Lower lobe of right lung (tissue), 2 donors: ENCODE measurements around the gene SNX3. TPM values are rescaled to one million over a fixed set of nuclear protein-coding genes. Genes with fewer than 3 reads are reported as not detected.

Experiments
- ATAC-seq, 2 donors: fragments of 200-7000 bp; cut with Tn5 transposase; one replicate each; pipeline ENCODE4 v1.9.1; 2020 to 2022; ENCODE audit warnings: mild to moderate bottlenecking in 2 of 2, moderate library complexity in 2 of 2
- DNase-seq: peaks from one replicate; pipeline ENCODE4 v3.0.0-alpha.2; 2020
- H3K27ac ChIP-seq: fragments of 200-600 bp; one replicate; pipeline ENCODE4 v1.8.0; 2022
- H3K27me3 ChIP-seq: fragments of 200-600 bp; one replicate; pipeline ENCODE4 v1.8.0; 2022; ENCODE audit warnings: low read depth
- H3K36me3 ChIP-seq: fragments of 200-600 bp; one replicate; pipeline ENCODE4 v1.8.0; 2022; ENCODE audit warnings: mild to moderate bottlenecking
- H3K4me1 ChIP-seq: fragments of 200-600 bp; one replicate; pipeline ENCODE4 v1.8.0; 2022
- H3K4me3 ChIP-seq: fragments of 200-600 bp; one replicate; pipeline ENCODE4 v1.8.0; 2022; ENCODE audit warnings: mild to moderate bottlenecking
- H3K9me3 ChIP-seq: fragments of 200-600 bp; one replicate; pipeline ENCODE4 v1.8.0; 2022
- intact Hi-C: fragments of 100-400 bp; cut with DNase I; formaldehyde crosslinking; loops from one replicate; pipeline ENCODE4 v1.11.0; 2022
- total RNA-seq: library from RNA; stranded (reverse); fragmentation: NEBNext Ultra II Directional; extraction: Animal tissue kit (Norgen Biotek cat#: 25700); gene quantifications from one replicate; pipeline ENCODE4 v1.2.1, GENCODE V29; 2021
- TF ChIP-seq, protein P1 (sequence below): fragments of 200-600 bp; IDR thresholded peaks from one replicate; pipeline ENCODE4 v1.8.0; 2022; ENCODE audit warnings: antibody characterized with exemption, mild to moderate bottlenecking
- donor health status: DM: no; HTN: yes; CAD: no; lungs with severe emphysema.

SNX3 gene
- total RNA-seq, 1 donor from 2014 or later = 230 TPM

DNA sequence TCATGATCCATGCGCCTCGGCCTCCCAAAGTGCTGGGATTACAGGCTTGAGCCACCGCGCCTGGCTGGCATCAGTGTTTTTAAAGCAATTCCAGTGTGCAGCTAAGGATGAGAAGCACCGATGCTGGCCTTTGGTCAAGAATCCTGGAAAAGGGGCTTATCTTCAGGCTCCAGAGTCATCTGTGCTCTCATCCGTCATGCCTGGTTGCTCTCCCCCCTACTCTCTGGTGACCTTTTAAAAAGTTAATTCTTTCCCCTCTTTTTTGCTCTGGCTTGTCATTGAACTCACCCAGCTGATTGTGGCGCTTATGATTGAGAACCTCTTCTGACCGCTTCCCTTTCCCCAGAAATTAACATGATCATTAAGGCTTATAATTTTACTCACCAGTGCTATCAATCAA is 66.3 kb downstream of the SNX3 start:
- Histone ChIP-seq H3K4me3 (no peak overlapping the region), H3K27me3 (no peaks in the 10 kb centered on the region), H3K36me3 (no peaks in the 10 kb centered on the region), H3K27ac (no peak overlapping the region), H3K4me1 (no peaks in the 10 kb centered on the region), H3K9me3 (no peaks in the 10 kb centered on the region)
- TF ChIP-seq, protein P1, sequence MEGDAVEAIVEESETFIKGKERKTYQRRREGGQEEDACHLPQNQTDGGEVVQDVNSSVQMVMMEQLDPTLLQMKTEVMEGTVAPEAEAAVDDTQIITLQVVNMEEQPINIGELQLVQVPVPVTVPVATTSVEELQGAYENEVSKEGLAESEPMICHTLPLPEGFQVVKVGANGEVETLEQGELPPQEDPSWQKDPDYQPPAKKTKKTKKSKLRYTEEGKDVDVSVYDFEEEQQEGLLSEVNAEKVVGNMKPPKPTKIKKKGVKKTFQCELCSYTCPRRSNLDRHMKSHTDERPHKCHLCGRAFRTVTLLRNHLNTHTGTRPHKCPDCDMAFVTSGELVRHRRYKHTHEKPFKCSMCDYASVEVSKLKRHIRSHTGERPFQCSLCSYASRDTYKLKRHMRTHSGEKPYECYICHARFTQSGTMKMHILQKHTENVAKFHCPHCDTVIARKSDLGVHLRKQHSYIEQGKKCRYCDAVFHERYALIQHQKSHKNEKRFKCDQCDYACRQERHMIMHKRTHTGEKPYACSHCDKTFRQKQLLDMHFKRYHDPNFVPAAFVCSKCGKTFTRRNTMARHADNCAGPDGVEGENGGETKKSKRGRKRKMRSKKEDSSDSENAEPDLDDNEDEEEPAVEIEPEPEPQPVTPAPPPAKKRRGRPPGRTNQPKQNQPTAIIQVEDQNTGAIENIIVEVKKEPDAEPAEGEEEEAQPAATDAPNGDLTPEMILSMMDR = no peak
- intact Hi-C loops = no loop called here
- ATAC-seq = no peak
- no peak for DNase-seq

GRCh38 chr6:108193835-108194234 is 67.0 kb downstream of the SNX3 start:
- DNase-seq = no peak
- Histone ChIP-seq H3K27ac (no peak overlapping the region), H3K9me3 (no peaks in the 10 kb centered on the region), H3K27me3 (no peaks in the 10 kb centered on the region), H3K4me3 (no peak overlapping the region), H3K36me3 (no peaks in the 10 kb centered on the region), H3K4me1 (no peaks in the 10 kb centered on the region)
- TF ChIP-seq, protein P1 = no peak
- ATAC-seq = no peak
- intact Hi-C loops = no loop called here

DNA sequence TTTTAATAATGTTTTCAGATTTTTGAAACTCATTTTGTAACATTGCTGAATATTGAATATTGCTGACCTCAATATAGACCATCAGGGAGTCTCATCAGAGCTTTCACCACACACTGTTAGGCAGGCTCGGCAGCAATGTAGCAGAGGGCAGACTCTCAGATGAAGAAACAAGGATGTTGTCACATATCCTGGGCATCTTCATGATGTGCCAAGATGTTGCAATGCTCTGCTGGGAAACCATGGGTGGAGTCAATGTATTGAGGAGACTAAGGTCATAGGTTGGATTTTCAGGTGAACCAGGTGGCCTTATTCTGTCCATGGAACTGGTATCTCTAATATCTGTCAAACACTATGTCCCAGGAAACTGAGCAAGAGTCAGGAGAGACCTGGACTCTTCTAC is 67.7 kb downstream of the SNX3 start:
- Histone ChIP-seq H3K27me3 (no peaks in the 10 kb centered on the region), H3K27ac (no peak overlapping the region), H3K4me3 (no peak overlapping the region), H3K36me3 (no peaks in the 10 kb centered on the region), H3K9me3 (no peaks in the 10 kb centered on the region), H3K4me1 (no peaks in the 10 kb centered on the region)
- intact Hi-C loops = no loop called here
- peak in 1 of 2 donors; percentile 32 for ATAC-seq
- TF ChIP-seq, protein P1 = no peak
- no peak for DNase-seq

DNA sequence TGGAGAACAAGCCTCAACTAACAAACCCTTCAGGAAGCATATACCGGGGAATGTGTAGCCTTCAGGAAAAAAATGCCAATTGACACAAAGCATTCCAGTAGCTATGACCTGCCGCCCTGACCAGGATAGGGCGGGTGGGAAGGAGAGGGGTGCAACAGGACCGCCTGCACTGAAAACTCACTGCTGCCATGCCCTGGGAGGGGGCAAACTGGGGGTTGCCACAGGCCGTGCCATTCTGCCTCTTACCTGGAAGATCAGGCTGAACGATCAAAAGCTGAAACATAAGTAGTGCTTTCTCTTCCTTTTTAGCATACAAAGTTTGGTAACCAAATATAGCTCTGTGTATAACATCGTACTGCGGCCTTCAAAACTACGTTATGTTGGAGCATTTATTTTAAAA is 73.3 kb downstream of the SNX3 start:
- H3K36me3 ChIP-seq = no peaks in the 10 kb centered on the region
- ATAC-seq = no peak

GRCh38 chr6:108186226-108186625 is 74.6 kb downstream of the SNX3 start:
- peaks cover 13% of the 10 kb centered on the region for H3K27me3 ChIP-seq
- no peaks in the 10 kb centered on the region for H3K4me1 ChIP-seq
- TF ChIP-seq, protein P1 = no peak
- H3K27ac ChIP-seq = no peak overlapping the region
- H3K36me3 ChIP-seq = no peaks in the 10 kb centered on the region
- intact Hi-C loops = no loop called here
- no peaks in the 10 kb centered on the region for H3K9me3 ChIP-seq
- DNase-seq (no peak), ATAC-seq (peak in 1 of 2 donors; percentile 83)
- H3K4me3 ChIP-seq = no peak overlapping the region

More for the DNA sequence above, 73.3 kb downstream of the SNX3 start:
- intact Hi-C loops = no loop called here
- Histone ChIP-seq H3K27ac (no peak overlapping the region), H3K4me3 (no peak overlapping the region), H3K4me1 (no peaks in the 10 kb centered on the region), H3K27me3 (peaks cover 7% of the 10 kb centered on the region), H3K9me3 (no peaks in the 10 kb centered on the region)
- TF ChIP-seq, protein P1 = no peak
- DNase-seq = no peak

- no peak overlapping the region for H3K27ac ChIP-seq
- peaks cover 46% of the 10 kb centered on the region for H3K27me3 ChIP-seq
- peaks cover 8% of the 10 kb centered on the region for H3K4me1 ChIP-seq
- DNase-seq (no peak), ATAC-seq (no peak)
- H3K9me3 ChIP-seq = no peaks in the 10 kb centered on the region
- intact Hi-C loops = no loop called here
- TF ChIP-seq, protein P1 = no peak
- no peak overlapping the region for H3K4me3 ChIP-seq
- H3K36me3 ChIP-seq = no peaks in the 10 kb centered on the region
These were observed 80.1 kb downstream of the SNX3 start for GRCh38 chr6:108180776-108181175.
